Mucosa of descending colon (tissue), 3 donors: ENCODE results near the gene ENO2. TPM values are rescaled to one million over a fixed set of nuclear protein-coding genes. Genes with fewer than 3 reads are reported as not detected.
A peak's percentile ranks its signal among the peaks of the same experiment; 100 is the strongest.
"Not testable (repeated sequence)": the region's sequence is repeated elsewhere in the genome, so short reads cannot be mapped to it uniquely, and the experiment has no call there.

ENCODE experiments used
- ATAC-seq: fragments of 200-7000 bp; cut with Tn5 transposase; one replicate; pipeline ENCODE4 v1.9.1; 2020; ENCODE audit warnings: mild to moderate bottlenecking, moderate library complexity
- DNase-seq, 3 donors: peaks; one replicate each; pipeline ENCODE4 v3.0.0-alpha.2; 2020
- H3K36me3 ChIP-seq: fragments of 200-600 bp; one replicate; pipeline ENCODE4 v1.8.0; 2021; ENCODE audit warnings: low read depth, mild to moderate bottlenecking
- H3K4me1 ChIP-seq: fragments of 200-600 bp; one replicate; pipeline ENCODE4 v1.8.0; 2021; ENCODE audit warnings: low read depth, mild to moderate bottlenecking
- H3K4me3 ChIP-seq: fragments of 200-600 bp; one replicate; pipeline ENCODE4 v1.8.0; 2021; ENCODE audit warnings: mild to moderate bottlenecking
- H3K9me3 ChIP-seq: fragments of 200-600 bp; one replicate; pipeline ENCODE4 v1.8.0; 2021; ENCODE audit warnings: mild to moderate bottlenecking
- CTCF ChIP-seq: fragments of 200-600 bp; IDR thresholded peaks from one replicate; pipeline ENCODE4 v1.8.0; 2022; ENCODE audit warnings: antibody characterized with exemption, mild to moderate bottlenecking
- intact Hi-C, 2 donors: fragments of 100-400 bp; cut with DNase I in 1 of 2; cut with micrococcal nuclease in 1 of 2; formaldehyde crosslinking; loops; one replicate each; pipeline versions ENCODE4 v1.11.0 to v1.11.1; 2022; cut with DNase I, micrococcal nuclease
- total RNA-seq, 3 donors: library from RNA; stranded (reverse); fragmentation: NEBNext Ultra II Directional in 2 of 3; extraction: Animal tissue kit (Norgen Biotek cat#: 25700) in 2 of 3; gene quantifications; one replicate each; pipeline versions ENCODE4 v1.2.1 to v1.2.4, GENCODE V29; 2021 to 2023
- donor health status: DM: no; HTN: no; CAD: no; lungs with moderate emphysema.
- donor health status: DM: no; HTN: no; CAD: no.
- donor health status: DM: no; HTN: yes; CAD: no.

ENO2 gene
- total RNA-seq, 3 donors from 2014 or later: 4.5 to 67.3 (median 7.6) TPM

- no peaks in the 10 kb centered on the region for H3K36me3 ChIP-seq
- peak overlapping the region; percentile 99 for H3K4me3 ChIP-seq
- intact Hi-C loops: no loop called here
- no peak for TF ChIP-seq CTCF
- ATAC-seq (no peak), DNase-seq (peak in 1 of 3 donors; percentile 25)
- H3K4me1 ChIP-seq: peaks cover 35% of the 10 kb centered on the region
- H3K9me3 ChIP-seq: no peaks in the 10 kb centered on the region
Observed at GRCh38 chr12:6868211-6869048, 46.0 kb upstream of the ENO2 start.

- Histone ChIP-seq H3K4me1 (peaks cover 35% of the 10 kb centered on the region), H3K4me3 (no peak overlapping the region), H3K36me3 (no peaks in the 10 kb centered on the region), H3K9me3 (no peaks in the 10 kb centered on the region)
- peak; percentile 82 for TF ChIP-seq CTCF
- intact Hi-C loops: no loop called here
- peak; percentile 19 for ATAC-seq
- DNase-seq: peak; percentile 73 to 92 (median 85)
Observed at GRCh38 chr12:6869049-6870021, 45.0 kb upstream of the ENO2 start.

GRCh38 chr12:6870304-6870703, 44.1 kb upstream of the ENO2 start:
- H3K36me3 ChIP-seq, DNase-seq, ATAC-seq, intact Hi-C loops, H3K9me3 ChIP-seq, H3K4me3 ChIP-seq: not testable (repeated sequence)
- peaks cover 35% of the 10 kb centered on the region for H3K4me1 ChIP-seq

- intact Hi-C loops: no loop called here
- Histone ChIP-seq H3K4me3 (no peak overlapping the region), H3K9me3 (no peaks in the 10 kb centered on the region), H3K36me3 (no peaks in the 10 kb centered on the region), H3K4me1 (peaks cover 35% of the 10 kb centered on the region)
- no peak for TF ChIP-seq CTCF
- peak; percentile 80 to 87 (median 87) for DNase-seq
- ATAC-seq: peak; percentile 51
Observed at GRCh38 chr12:6871052-6871957, 43.1 kb upstream of the ENO2 start.

GRCh38 chr12:6872073-6873048, 42.0 kb upstream of the ENO2 start:
- peak; percentile 74 for ATAC-seq
- intact Hi-C loops: no loop called here
- Histone ChIP-seq H3K36me3 (no peaks in the 10 kb centered on the region), H3K9me3 (no peaks in the 10 kb centered on the region), H3K4me3 (peak overlapping the region; percentile 70), H3K4me1 (peaks cover 32% of the 10 kb centered on the region)
- peak; percentile 99 for TF ChIP-seq CTCF
- DNase-seq: peak; percentile 91 to 96 (median 91)
